ENCODE results near the gene CHAT. TPM values are rescaled to one million over a fixed set of nuclear protein-coding genes. Genes with fewer than 3 reads are reported as not detected.

The CHAT gene
- total RNA-seq, 1 experiment from 2014 or later: not detected

DNA sequence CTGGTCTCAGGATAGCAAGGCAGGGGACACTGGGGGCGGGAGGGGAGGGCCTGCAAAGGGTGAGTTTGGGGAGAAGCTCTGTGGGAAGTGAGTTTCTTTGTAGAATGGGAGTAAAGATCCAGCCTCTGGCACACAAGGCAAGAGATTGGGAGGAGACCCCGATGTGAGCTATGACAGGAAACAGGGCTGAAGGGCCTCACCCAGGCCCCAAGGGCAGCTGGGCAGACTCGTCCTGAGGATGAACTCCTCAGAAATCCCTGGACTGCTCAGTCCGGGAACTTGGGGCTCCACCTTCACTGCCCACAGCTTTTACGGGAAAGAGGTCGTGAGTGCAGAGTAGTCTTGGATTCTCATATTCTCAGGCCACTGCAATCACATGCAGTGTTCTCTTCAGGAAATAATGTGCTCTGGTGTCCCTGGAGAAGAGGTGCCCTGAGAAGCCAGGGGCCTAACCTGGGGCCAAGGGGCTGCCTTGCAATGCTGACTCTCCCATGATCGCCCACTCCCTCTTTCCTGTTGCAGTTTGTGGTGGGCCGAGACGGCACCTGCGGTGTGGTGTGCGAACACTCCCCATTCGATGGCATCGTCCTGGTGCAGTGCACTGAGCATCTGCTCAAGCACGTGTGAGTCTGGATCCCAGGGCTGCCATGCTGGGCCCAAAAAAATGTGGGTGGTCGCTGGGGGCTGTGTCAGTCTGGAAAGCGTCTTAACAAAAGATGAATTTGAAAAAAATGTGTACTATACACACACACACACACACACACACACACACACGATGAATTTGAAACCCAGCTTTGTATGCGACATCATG, 34.4 kb downstream of the CHAT start:
- BruUV-seq (replicated peaks): no TSS peak
- POLR2A ChIA-PET: no interaction called here
- Histone ChIP-seq H3K4me3 (ENCODE audit: low read depth in 2 of 2, low read length in 2 of 2) (no peak overlapping the region), H3K4me1 (ENCODE audit: control insufficient read depth, insufficient read depth, low read length) (no peaks in the 10 kb centered on the region), H3K36me3 (ENCODE audit: control insufficient read depth, insufficient read depth, low read length) (no peaks in the 10 kb centered on the region), H3K9me3 (ENCODE audit: control insufficient read depth, insufficient read depth, low read depth, low read length) (no peaks in the 10 kb centered on the region), H3K27ac (ENCODE audit: low read length) (no peak overlapping the region), H3K27me3 (ENCODE audit: control insufficient read depth, insufficient read depth, low read length) (peaks cover 11% of the 10 kb centered on the region; the same call in 1 of the 2 replicates)
- intact Hi-C loops (cut with micrococcal nuclease; ENCODE audit: unreplicated experiment): no loop called here
- no peak for TF ChIP-seq SIN3A (IDR thresholded peaks at IDR 0.05; ENCODE audit: borderline replicate concordance, insufficient read depth, low read depth, low read length)
- no peak for TF ChIP-seq TCF7L2 (IDR thresholded peaks at IDR 0.05; ENCODE audit: low read depth, low read length)
- TF ChIP-seq, protein P1, sequence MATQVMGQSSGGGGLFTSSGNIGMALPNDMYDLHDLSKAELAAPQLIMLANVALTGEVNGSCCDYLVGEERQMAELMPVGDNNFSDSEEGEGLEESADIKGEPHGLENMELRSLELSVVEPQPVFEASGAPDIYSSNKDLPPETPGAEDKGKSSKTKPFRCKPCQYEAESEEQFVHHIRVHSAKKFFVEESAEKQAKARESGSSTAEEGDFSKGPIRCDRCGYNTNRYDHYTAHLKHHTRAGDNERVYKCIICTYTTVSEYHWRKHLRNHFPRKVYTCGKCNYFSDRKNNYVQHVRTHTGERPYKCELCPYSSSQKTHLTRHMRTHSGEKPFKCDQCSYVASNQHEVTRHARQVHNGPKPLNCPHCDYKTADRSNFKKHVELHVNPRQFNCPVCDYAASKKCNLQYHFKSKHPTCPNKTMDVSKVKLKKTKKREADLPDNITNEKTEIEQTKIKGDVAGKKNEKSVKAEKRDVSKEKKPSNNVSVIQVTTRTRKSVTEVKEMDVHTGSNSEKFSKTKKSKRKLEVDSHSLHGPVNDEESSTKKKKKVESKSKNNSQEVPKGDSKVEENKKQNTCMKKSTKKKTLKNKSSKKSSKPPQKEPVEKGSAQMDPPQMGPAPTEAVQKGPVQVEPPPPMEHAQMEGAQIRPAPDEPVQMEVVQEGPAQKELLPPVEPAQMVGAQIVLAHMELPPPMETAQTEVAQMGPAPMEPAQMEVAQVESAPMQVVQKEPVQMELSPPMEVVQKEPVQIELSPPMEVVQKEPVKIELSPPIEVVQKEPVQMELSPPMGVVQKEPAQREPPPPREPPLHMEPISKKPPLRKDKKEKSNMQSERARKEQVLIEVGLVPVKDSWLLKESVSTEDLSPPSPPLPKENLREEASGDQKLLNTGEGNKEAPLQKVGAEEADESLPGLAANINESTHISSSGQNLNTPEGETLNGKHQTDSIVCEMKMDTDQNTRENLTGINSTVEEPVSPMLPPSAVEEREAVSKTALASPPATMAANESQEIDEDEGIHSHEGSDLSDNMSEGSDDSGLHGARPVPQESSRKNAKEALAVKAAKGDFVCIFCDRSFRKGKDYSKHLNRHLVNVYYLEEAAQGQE (IDR thresholded peaks at IDR 0.05; ENCODE audit: insufficient read depth in 1 of 2, low read depth in 2 of 2, low read length in 1 of 2): no peak
- no peak for TF ChIP-seq POLR2AphosphoS5 (IDR thresholded peaks at IDR 0.05; ENCODE audit: low read depth, low read length)
- no peak for TF ChIP-seq CTCF (IDR thresholded peaks at IDR 0.05)
- DNase-seq (ENCODE audit: low read depth, low spot score) (no peak), ATAC-seq (no peak)
- in situ Hi-C loops (cut with HindIII; ENCODE audit: low pct_unique_long_range_greater_than_20kb, low sequenced_read_pairs): no loop called here
- CTCF ChIA-PET: no interaction called here

DNA sequence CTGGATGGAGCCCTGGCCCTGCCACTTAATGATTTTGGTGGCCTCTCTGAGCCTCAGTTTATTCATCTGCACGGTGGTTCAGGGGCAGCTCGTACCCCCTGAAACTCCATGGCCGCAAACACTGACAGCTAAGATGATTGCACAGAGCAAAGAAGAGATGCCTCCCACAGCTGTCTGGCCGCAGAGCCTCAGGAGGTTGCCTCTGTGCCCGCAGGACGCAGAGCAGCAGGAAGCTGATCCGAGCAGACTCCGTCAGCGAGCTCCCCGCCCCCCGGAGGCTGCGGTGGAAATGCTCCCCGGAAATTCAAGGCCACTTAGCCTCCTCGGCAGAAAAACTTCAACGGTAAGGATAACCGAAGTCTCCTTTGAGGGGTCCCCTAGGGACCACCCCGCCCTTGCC, 35.5 kb downstream of the CHAT start:
- CTCF ChIA-PET: no interaction called here

More for the DNA sequence above, 35.5 kb downstream of the CHAT start:
- no peak overlapping the region for H3K27ac ChIP-seq (ENCODE audit: low read length)
- in situ Hi-C loops (cut with HindIII; ENCODE audit: low pct_unique_long_range_greater_than_20kb, low sequenced_read_pairs): no loop called here
- no peaks in the 10 kb centered on the region for H3K36me3 ChIP-seq (ENCODE audit: control insufficient read depth, insufficient read depth, low read length)
- no peaks in the 10 kb centered on the region for H3K4me1 ChIP-seq (ENCODE audit: control insufficient read depth, insufficient read depth, low read length)
- no peak overlapping the region for H3K4me3 ChIP-seq (ENCODE audit: low read depth in 2 of 2, low read length in 2 of 2)
- H3K9me3 ChIP-seq (ENCODE audit: control insufficient read depth, insufficient read depth, low read depth, low read length): no peaks in the 10 kb centered on the region
- DNase-seq (ENCODE audit: low read depth, low spot score): no peak
- BruUV-seq (replicated peaks): no TSS peak
- POLR2A ChIA-PET: interaction anchor here (0.5 kb wide), 1 partner anchor 67 kb away, joined by 3 read pairs; no protein-coding TSS in a partner anchor
- intact Hi-C loops (cut with micrococcal nuclease; ENCODE audit: unreplicated experiment): no loop called here
- TF ChIP-seq SIN3A (IDR thresholded peaks at IDR 0.05; ENCODE audit: borderline replicate concordance, insufficient read depth, low read depth, low read length) (no peak), POLR2AphosphoS5 (IDR thresholded peaks at IDR 0.05; ENCODE audit: low read depth, low read length) (no peak), TCF7L2 (IDR thresholded peaks at IDR 0.05; ENCODE audit: low read depth, low read length) (no peak), CTCF (IDR thresholded peaks at IDR 0.05) (no peak)
- TF ChIP-seq, protein P1 (IDR thresholded peaks at IDR 0.05; ENCODE audit: insufficient read depth in 1 of 2, low read depth in 2 of 2, low read length in 1 of 2): no peak
- no peak for ATAC-seq
- H3K27me3 ChIP-seq (ENCODE audit: control insufficient read depth, insufficient read depth, low read length): peaks cover 11% of the 10 kb centered on the region; the same call in 1 of the 2 replicates

All from Panc1 (cell line).